ENCODE data around the gene GPM6B. TPM values are rescaled to one million over a fixed set of nuclear protein-coding genes. Genes with fewer than 3 reads are reported as not detected.

GPM6B gene
- total and polyA plus RNA-seq, 2 experiments from 2014 or later = 82.6 to 95.4 TPM

DNA sequence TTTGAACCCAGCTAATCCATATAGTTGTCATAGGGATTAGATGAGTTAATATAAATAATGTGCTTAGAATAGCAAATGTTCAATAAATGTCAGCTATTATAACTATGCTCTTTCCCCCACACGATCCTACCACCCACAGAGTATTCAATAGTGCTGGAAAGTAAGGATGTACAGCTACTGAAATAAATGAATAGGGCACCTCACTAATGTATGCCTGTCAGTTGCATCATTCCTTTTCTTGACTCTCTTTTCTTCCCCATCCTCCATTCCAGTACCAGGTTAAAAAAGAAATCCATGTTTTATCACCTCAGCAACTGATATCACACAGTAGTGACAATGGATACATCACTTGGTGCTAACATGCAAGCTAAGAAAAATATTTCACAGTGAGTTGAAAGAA, 42.8 kb upstream of the GPM6B start:
- no peak overlapping the region for H3K27ac ChIP-seq (ENCODE audit: low read depth)
- H2AFZ ChIP-seq = no peak overlapping the region
- no peaks in the 10 kb centered on the region for H3K36me3 ChIP-seq (ENCODE audit: insufficient read depth)
- Mint-ChIP-seq H3K36me3 (ENCODE audit: low read depth) (no peaks in the 10 kb centered on the region), H3K9me3 (no peaks in the 10 kb centered on the region), H3K27ac (peak overlapping the region; percentile 41; the same call in 1 of the 2 replicates), H3K4me3 (no peak overlapping the region), H3K4me1 (peaks cover 51% of the 10 kb centered on the region), H3K27me3 (ENCODE audit: insufficient read depth, low read depth, poor library complexity) (peaks cover 5% of the 10 kb centered on the region)
- TF ChIP-seq EZH2 (IDR thresholded peaks at IDR 0.05; ENCODE audit: low read depth, unreplicated experiment) = no peak
- no peak for TF ChIP-seq NANOG (IDR thresholded peaks at IDR 0.05; ENCODE audit: borderline replicate concordance)
- no peak for TF ChIP-seq POLR2AphosphoS5 (IDR thresholded peaks at IDR 0.05; ENCODE audit: low read depth)
- H3F3A ChIP-seq (replicated peaks; ENCODE audit: low read depth) = no peaks in the 10 kb centered on the region
- H3K27me3 ChIP-seq (ENCODE audit: insufficient read depth) = no peaks in the 10 kb centered on the region
- H3K9me2 ChIP-seq (ENCODE audit: insufficient read depth) = no peaks in the 10 kb centered on the region
- ATAC-seq = no peak
- no peak for DNase-seq (ENCODE audit: low spot score)
- peaks cover 49% of the 10 kb centered on the region for H3K79me2 ChIP-seq (replicated peaks; ENCODE audit: insufficient read depth)
- H4K20me1 ChIP-seq (replicated peaks; ENCODE audit: insufficient read depth) = no peaks in the 10 kb centered on the region
- no peak overlapping the region for H3K4me2 ChIP-seq
- no peak overlapping the region for H3K4me3 ChIP-seq
- peaks cover 30% of the 10 kb centered on the region for H3K4me1 ChIP-seq (ENCODE audit: insufficient read depth)

DNA sequence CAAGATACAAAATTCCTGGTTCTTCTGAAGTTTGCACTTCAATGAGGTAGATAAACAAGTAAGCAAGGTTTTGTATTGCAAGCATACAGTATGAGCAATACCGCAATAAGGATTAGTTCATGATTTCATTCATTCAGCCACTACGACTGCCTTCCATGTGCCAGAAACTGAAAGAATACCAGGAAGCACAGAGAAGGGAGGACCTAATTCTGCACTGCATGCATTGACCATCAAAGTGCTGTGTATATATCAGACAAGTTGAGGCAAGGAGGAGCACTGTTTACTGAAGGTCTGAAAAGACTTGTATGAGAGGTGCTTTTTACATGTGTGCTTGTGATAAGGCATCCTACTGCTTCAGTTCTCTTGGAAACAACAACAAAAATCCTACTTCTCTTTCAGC, 40.9 kb upstream of the GPM6B start:
- Mint-ChIP-seq H3K4me3 (no peak overlapping the region), H3K27me3 (ENCODE audit: insufficient read depth, low read depth, poor library complexity) (peaks cover 3% of the 10 kb centered on the region), H3K4me1 (peaks cover 41% of the 10 kb centered on the region), H3K27ac (peak overlapping the region; percentile 76; the same call in 1 of the 2 replicates), H3K9me3 (no peaks in the 10 kb centered on the region), H3K36me3 (ENCODE audit: low read depth) (no peaks in the 10 kb centered on the region)
- H3K27me3 ChIP-seq (ENCODE audit: insufficient read depth) = no peaks in the 10 kb centered on the region
- H3K4me3 ChIP-seq = no peak overlapping the region
- no peaks in the 10 kb centered on the region for H4K20me1 ChIP-seq (replicated peaks; ENCODE audit: insufficient read depth)
- peaks cover 42% of the 10 kb centered on the region for H3K79me2 ChIP-seq (replicated peaks; ENCODE audit: insufficient read depth)
- H2AFZ ChIP-seq = no peak overlapping the region
- H3K27ac ChIP-seq (ENCODE audit: low read depth) = no peak overlapping the region
- no peak for ATAC-seq
- no peak for DNase-seq (ENCODE audit: low spot score)
- TF ChIP-seq STAT1 (IDR thresholded peaks at IDR 0.05; ENCODE audit: unreplicated experiment) (no peak), NANOG (IDR thresholded peaks at IDR 0.05; ENCODE audit: borderline replicate concordance) (no peak), JUNB (IDR thresholded peaks at IDR 0.05; ENCODE audit: unreplicated experiment) (no peak), POLR2AphosphoS5 (IDR thresholded peaks at IDR 0.05; ENCODE audit: low read depth) (no peak), CREB1 (CRISPR knock-in tag; IDR thresholded peaks at IDR 0.05; ENCODE audit: low read depth) (no peak)
- TF ChIP-seq, protein P1, sequence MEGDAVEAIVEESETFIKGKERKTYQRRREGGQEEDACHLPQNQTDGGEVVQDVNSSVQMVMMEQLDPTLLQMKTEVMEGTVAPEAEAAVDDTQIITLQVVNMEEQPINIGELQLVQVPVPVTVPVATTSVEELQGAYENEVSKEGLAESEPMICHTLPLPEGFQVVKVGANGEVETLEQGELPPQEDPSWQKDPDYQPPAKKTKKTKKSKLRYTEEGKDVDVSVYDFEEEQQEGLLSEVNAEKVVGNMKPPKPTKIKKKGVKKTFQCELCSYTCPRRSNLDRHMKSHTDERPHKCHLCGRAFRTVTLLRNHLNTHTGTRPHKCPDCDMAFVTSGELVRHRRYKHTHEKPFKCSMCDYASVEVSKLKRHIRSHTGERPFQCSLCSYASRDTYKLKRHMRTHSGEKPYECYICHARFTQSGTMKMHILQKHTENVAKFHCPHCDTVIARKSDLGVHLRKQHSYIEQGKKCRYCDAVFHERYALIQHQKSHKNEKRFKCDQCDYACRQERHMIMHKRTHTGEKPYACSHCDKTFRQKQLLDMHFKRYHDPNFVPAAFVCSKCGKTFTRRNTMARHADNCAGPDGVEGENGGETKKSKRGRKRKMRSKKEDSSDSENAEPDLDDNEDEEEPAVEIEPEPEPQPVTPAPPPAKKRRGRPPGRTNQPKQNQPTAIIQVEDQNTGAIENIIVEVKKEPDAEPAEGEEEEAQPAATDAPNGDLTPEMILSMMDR (conservative IDR thresholded peaks at IDR 0.05; ENCODE audit: low read depth in 2 of 2) = no peak
- TF ChIP-seq, protein P2, sequence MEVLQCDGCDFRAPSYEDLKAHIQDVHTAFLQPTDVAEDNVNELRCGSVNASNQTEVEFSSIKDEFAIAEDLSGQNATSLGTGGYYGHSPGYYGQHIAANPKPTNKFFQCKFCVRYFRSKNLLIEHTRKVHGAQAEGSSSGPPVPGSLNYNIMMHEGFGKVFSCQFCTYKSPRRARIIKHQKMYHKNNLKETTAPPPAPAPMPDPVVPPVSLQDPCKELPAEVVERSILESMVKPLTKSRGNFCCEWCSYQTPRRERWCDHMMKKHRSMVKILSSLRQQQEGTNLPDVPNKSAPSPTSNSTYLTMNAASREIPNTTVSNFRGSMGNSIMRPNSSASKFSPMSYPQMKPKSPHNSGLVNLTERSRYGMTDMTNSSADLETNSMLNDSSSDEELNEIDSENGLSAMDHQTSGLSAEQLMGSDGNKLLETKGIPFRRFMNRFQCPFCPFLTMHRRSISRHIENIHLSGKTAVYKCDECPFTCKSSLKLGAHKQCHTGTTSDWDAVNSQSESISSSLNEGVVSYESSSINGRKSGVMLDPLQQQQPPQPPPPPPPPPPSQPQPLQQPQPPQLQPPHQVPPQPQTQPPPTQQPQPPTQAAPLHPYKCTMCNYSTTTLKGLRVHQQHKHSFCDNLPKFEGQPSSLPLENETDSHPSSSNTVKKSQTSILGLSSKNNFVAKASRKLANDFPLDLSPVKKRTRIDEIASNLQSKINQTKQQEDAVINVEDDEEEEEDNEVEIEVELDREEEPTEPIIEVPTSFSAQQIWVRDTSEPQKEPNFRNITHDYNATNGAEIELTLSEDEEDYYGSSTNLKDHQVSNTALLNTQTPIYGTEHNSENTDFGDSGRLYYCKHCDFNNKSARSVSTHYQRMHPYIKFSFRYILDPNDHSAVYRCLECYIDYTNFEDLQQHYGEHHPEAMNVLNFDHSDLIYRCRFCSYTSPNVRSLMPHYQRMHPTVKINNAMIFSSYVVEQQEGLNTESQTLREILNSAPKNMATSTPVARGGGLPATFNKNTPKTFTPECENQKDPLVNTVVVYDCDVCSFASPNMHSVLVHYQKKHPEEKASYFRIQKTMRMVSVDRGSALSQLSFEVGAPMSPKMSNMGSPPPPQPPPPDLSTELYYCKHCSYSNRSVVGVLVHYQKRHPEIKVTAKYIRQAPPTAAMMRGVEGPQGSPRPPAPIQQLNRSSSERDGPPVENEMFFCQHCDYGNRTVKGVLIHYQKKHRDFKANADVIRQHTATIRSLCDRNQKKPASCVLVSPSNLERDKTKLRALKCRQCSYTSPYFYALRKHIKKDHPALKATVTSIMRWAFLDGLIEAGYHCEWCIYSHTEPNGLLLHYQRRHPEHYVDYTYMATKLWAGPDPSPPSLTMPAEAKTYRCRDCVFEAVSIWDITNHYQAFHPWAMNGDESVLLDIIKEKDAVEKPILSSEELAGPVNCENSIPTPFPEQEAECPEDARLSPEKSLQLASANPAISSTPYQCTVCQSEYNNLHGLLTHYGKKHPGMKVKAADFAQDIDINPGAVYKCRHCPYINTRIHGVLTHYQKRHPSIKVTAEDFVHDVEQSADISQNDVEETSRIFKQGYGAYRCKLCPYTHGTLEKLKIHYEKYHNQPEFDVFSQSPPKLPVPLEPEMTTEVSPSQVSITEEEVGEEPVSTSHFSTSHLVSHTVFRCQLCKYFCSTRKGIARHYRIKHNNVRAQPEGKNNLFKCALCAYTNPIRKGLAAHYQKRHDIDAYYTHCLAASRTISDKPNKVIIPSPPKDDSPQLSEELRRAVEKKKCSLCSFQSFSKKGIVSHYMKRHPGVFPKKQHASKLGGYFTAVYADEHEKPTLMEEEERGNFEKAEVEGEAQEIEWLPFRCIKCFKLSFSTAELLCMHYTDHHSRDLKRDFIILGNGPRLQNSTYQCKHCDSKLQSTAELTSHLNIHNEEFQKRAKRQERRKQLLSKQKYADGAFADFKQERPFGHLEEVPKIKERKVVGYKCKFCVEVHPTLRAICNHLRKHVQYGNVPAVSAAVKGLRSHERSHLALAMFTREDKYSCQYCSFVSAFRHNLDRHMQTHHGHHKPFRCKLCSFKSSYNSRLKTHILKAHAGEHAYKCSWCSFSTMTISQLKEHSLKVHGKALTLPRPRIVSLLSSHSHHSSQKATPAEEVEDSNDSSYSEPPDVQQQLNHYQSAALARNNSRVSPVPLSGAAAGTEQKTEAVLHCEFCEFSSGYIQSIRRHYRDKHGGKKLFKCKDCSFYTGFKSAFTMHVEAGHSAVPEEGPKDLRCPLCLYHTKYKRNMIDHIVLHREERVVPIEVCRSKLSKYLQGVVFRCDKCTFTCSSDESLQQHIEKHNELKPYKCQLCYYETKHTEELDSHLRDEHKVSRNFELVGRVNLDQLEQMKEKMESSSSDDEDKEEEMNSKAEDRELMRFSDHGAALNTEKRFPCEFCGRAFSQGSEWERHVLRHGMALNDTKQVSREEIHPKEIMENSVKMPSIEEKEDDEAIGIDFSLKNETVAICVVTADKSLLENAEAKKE (CRISPR knock-in tag; IDR thresholded peaks at IDR 0.05) = no peak
- TF ChIP-seq, protein P3, sequence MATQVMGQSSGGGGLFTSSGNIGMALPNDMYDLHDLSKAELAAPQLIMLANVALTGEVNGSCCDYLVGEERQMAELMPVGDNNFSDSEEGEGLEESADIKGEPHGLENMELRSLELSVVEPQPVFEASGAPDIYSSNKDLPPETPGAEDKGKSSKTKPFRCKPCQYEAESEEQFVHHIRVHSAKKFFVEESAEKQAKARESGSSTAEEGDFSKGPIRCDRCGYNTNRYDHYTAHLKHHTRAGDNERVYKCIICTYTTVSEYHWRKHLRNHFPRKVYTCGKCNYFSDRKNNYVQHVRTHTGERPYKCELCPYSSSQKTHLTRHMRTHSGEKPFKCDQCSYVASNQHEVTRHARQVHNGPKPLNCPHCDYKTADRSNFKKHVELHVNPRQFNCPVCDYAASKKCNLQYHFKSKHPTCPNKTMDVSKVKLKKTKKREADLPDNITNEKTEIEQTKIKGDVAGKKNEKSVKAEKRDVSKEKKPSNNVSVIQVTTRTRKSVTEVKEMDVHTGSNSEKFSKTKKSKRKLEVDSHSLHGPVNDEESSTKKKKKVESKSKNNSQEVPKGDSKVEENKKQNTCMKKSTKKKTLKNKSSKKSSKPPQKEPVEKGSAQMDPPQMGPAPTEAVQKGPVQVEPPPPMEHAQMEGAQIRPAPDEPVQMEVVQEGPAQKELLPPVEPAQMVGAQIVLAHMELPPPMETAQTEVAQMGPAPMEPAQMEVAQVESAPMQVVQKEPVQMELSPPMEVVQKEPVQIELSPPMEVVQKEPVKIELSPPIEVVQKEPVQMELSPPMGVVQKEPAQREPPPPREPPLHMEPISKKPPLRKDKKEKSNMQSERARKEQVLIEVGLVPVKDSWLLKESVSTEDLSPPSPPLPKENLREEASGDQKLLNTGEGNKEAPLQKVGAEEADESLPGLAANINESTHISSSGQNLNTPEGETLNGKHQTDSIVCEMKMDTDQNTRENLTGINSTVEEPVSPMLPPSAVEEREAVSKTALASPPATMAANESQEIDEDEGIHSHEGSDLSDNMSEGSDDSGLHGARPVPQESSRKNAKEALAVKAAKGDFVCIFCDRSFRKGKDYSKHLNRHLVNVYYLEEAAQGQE (IDR thresholded peaks at IDR 0.05; ENCODE audit: unreplicated experiment) = no peak
- no peaks in the 10 kb centered on the region for H3K9me2 ChIP-seq (ENCODE audit: insufficient read depth)
- no peaks in the 10 kb centered on the region for H3F3A ChIP-seq (replicated peaks; ENCODE audit: low read depth)
- H3K4me1 ChIP-seq (ENCODE audit: insufficient read depth) = peaks cover 30% of the 10 kb centered on the region
- H3K36me3 ChIP-seq (ENCODE audit: insufficient read depth) = no peaks in the 10 kb centered on the region
- no peak overlapping the region for H3K4me2 ChIP-seq

Measured in GM23338 (cell line).